ENCODE data around the gene FREM1. TPM values are rescaled to one million over a fixed set of nuclear protein-coding genes. Genes with fewer than 3 reads are reported as not detected.

FREM1 gene
- total RNA-seq, 3 donors from 2014 or later, result 4.1 to 12.2 (median 4.3) TPM

DNA sequence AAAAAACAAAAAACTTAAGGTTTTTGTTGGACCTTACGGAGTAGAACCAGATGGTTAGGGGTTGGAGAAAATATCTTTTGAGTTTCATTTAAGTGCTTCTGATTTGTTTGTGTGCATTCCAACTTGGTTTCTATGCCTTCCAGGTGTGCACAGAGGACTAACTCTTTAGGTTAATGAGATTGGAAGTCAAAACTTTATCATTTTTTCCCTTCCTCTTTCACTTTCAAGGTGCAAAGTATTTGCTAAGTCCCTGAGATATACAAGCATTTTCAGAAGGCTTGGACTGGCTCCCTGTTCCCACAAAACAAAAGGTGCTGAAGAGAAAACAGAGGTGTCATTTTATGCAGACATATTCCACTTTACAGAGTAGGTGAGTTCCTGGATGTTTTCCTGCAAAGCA lies 157.4 kb downstream of the FREM1 start:
- Histone ChIP-seq H3K27me3 (no peaks in the 10 kb centered on the region), H3K36me3 (no peaks in the 10 kb centered on the region), H3K4me3 (no peak overlapping the region), H3K9me3 (no peaks in the 10 kb centered on the region), H3K4me1 (no peaks in the 10 kb centered on the region), H3K27ac (no peak overlapping the region)
- DNase-seq (ENCODE audit: low spot score in 2 of 2), result no peak
- intact Hi-C loops (cut with DNase I; ENCODE audit: low total_unique reads), result no loop called here
- no peak for TF ChIP-seq POLR2A (IDR thresholded peaks at IDR 0.05)
- TF ChIP-seq, protein P1, sequence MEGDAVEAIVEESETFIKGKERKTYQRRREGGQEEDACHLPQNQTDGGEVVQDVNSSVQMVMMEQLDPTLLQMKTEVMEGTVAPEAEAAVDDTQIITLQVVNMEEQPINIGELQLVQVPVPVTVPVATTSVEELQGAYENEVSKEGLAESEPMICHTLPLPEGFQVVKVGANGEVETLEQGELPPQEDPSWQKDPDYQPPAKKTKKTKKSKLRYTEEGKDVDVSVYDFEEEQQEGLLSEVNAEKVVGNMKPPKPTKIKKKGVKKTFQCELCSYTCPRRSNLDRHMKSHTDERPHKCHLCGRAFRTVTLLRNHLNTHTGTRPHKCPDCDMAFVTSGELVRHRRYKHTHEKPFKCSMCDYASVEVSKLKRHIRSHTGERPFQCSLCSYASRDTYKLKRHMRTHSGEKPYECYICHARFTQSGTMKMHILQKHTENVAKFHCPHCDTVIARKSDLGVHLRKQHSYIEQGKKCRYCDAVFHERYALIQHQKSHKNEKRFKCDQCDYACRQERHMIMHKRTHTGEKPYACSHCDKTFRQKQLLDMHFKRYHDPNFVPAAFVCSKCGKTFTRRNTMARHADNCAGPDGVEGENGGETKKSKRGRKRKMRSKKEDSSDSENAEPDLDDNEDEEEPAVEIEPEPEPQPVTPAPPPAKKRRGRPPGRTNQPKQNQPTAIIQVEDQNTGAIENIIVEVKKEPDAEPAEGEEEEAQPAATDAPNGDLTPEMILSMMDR (IDR thresholded peaks at IDR 0.05), result no peak
- no peak for TF ChIP-seq POLR2AphosphoS5 (IDR thresholded peaks at IDR 0.05)

DNA sequence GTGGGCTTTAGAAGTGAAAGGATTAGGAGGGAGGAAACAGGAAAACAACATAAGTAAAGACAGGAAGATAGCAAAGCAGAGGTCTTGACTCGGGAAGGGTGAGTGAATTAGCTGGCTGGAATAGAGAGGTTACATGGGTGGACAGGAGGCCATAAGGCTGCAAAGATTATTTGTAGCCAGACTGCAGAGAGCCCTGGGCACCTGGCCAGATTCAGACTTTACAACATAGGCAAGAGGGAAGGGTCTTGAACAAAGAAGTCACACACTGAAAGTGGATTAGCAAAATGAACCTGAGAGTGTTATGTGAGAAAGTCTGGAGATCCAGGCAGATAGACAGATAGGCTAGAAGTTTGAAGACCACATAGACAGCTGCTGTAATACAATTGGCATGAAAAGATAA lies 158.0 kb downstream of the FREM1 start:
- TF ChIP-seq, protein P1 (IDR thresholded peaks at IDR 0.05), result no peak
- TF ChIP-seq POLR2A (IDR thresholded peaks at IDR 0.05) (no peak), POLR2AphosphoS5 (IDR thresholded peaks at IDR 0.05) (no peak)
- intact Hi-C loops (cut with DNase I; ENCODE audit: low total_unique reads), result no loop called here
- no peaks in the 10 kb centered on the region for H3K9me3 ChIP-seq
- no peak overlapping the region for H3K27ac ChIP-seq
- no peak for DNase-seq (ENCODE audit: low spot score in 2 of 2)
- no peak overlapping the region for H3K4me3 ChIP-seq
- no peaks in the 10 kb centered on the region for H3K27me3 ChIP-seq
- H3K36me3 ChIP-seq, result no peaks in the 10 kb centered on the region
- H3K4me1 ChIP-seq, result no peaks in the 10 kb centered on the region

DNA sequence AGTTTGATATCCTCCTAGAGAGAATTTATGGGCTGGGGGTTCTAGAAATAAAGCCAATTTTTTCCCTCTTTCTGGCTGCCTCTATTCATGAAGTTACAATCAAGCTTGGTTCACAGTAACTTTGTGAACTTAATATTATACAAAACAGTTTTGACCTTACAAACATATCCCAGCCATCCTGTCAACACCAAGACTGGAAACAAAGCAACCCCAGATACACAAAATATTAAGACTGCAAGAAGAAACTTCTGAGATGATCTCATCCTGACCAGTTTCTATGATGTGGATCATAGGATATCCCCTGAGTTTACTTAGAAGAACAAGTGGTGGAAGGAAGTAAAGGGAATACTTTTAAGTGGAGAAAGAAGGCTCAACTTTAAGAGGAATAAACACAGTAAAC lies 159.4 kb downstream of the FREM1 start:
- Histone ChIP-seq H3K27ac (no peak overlapping the region), H3K4me1 (no peaks in the 10 kb centered on the region), H3K9me3 (no peaks in the 10 kb centered on the region), H3K4me3 (no peak overlapping the region), H3K27me3 (no peaks in the 10 kb centered on the region), H3K36me3 (no peaks in the 10 kb centered on the region)
- intact Hi-C loops (cut with DNase I; ENCODE audit: low total_unique reads), result no loop called here
- no peak for DNase-seq (ENCODE audit: low spot score in 2 of 2)
- TF ChIP-seq, protein P1 (IDR thresholded peaks at IDR 0.05), result no peak
- no peak for TF ChIP-seq POLR2AphosphoS5 (IDR thresholded peaks at IDR 0.05)
- no peak for TF ChIP-seq POLR2A (IDR thresholded peaks at IDR 0.05)

DNA sequence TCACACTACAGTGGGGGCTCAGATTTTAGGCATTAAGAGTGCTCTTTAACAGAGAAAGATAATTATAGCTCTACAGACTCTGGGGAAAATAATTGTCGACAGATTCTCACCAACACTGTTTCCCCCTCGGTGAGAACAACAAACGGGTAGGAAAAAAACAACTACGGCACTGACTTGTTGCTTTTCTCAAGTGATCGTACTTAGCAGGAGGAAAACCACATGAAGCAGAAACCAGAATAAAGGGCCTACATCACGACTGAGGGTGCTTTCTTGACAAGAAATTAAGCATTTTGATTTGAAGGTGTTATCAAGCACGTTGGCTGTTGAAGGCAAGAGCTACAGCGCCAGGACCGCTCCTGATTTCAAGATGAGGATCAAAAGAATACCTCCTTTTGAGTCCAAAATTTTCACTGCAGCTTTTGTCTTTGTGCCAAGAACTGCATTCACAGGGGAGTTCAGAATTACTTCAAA lies 160.5 kb downstream of the FREM1 start:
- H3K9me3 ChIP-seq, result no peaks in the 10 kb centered on the region
- no peaks in the 10 kb centered on the region for H3K27me3 ChIP-seq
- TF ChIP-seq POLR2A (IDR thresholded peaks at IDR 0.05), result no peak
- TF ChIP-seq POLR2AphosphoS5 (IDR thresholded peaks at IDR 0.05), result no peak
- TF ChIP-seq, protein P1 (IDR thresholded peaks at IDR 0.05), result no peak
- H3K36me3 ChIP-seq, result no peaks in the 10 kb centered on the region
- H3K27ac ChIP-seq, result no peak overlapping the region
- no peaks in the 10 kb centered on the region for H3K4me1 ChIP-seq
- no peak overlapping the region for H3K4me3 ChIP-seq
- intact Hi-C loops (cut with DNase I; ENCODE audit: low total_unique reads), result no loop called here
- DNase-seq (ENCODE audit: low spot score in 2 of 2), result no peak

DNA sequence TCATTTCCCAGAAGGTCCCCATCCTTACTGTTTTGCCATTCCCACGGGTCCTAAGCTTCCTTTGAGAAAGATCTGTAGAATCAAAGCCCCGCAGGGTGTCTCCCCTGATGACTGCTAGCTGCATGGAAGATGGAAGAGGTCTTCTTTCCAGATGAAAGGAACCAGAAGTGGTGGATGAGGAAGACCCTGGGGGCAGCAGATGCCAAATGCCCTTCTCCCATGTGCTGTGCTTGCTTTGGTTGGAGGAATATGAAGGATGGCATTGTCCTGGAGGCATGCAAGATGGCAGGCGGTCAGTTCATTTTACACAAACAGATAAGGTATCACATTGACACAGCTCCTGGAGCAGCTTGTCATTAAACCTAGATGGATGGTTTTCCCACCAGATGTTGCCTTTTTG lies 161.9 kb downstream of the FREM1 start:
- no peak overlapping the region for H3K4me3 ChIP-seq
- intact Hi-C loops (cut with DNase I; ENCODE audit: low total_unique reads), result no loop called here
- no peaks in the 10 kb centered on the region for H3K36me3 ChIP-seq
- DNase-seq (ENCODE audit: low spot score in 2 of 2), result no peak
- no peaks in the 10 kb centered on the region for H3K9me3 ChIP-seq
- no peak overlapping the region for H3K27ac ChIP-seq
- TF ChIP-seq POLR2AphosphoS5 (IDR thresholded peaks at IDR 0.05) (no peak), POLR2A (IDR thresholded peaks at IDR 0.05) (no peak)
- TF ChIP-seq, protein P1 (IDR thresholded peaks at IDR 0.05), result no peak
- H3K27me3 ChIP-seq, result no peaks in the 10 kb centered on the region
- H3K4me1 ChIP-seq, result no peaks in the 10 kb centered on the region

Measured in breast epithelium (tissue), 4 donors.